Psoas muscle (tissue), 8 donors: ENCODE data around the gene KCNK2. TPM values are rescaled to one million over a fixed set of nuclear protein-coding genes. Genes with fewer than 3 reads are reported as not detected.

ENCODE experiments used
- ATAC-seq, 4 donors: fragments of 200-7000 bp; cut with Tn5 transposase; one replicate each; pipeline ENCODE4 v1.9.1; 2020; ENCODE audit warnings: moderate library complexity in 3 of 4, mild to moderate bottlenecking in 2 of 4
- DNase-seq, 2 donors: peaks; one replicate each; pipeline ENCODE4 v3.0.0-alpha.2; 2020
- H3K27ac ChIP-seq: fragments of 200-600 bp; one replicate; pipeline ENCODE4 v1.8.0; 2022
- H3K27me3 ChIP-seq, 3 donors: fragments of 200-600 bp in 1 of 3; one replicate each; pipeline versions ENCODE4 v1.6.1 to v1.8.0; 2013 to 2022; ENCODE audit warnings: low read length in 2 of 3, mild to moderate bottlenecking in 2 of 3, moderate library complexity in 1 of 3; ENCODE audit not compliant: insufficient read depth in 3 of 3
- H3K36me3 ChIP-seq, 2 donors: fragments of 200-600 bp in 1 of 2; one replicate each; pipeline versions ENCODE4 v1.6.1 to v1.8.0; 2013 to 2022; ENCODE audit warnings: low read depth in 1 of 2, mild to moderate bottlenecking in 1 of 2, moderate library complexity in 1 of 2; ENCODE audit not compliant: insufficient read depth in 1 of 2
- H3K4me1 ChIP-seq: fragments of 200-600 bp; one replicate; pipeline ENCODE4 v1.8.0; 2022
- H3K4me3 ChIP-seq: fragments of 200-600 bp; one replicate; pipeline ENCODE4 v1.8.0; 2022; ENCODE audit warnings: mild to moderate bottlenecking
- H3K9me3 ChIP-seq: fragments of 200-600 bp; one replicate; pipeline ENCODE4 v1.8.0; 2022
- CTCF ChIP-seq: fragments of 200-600 bp; IDR thresholded peaks from one replicate; pipeline ENCODE4 v1.8.0; 2022; ENCODE audit warnings: antibody characterized with exemption
- WGBS, 3 donors: extraction: QIAGEN DNeasy Blood & Tissue Kit; methylation state at CpG; one replicate each; pipeline versions ENCODE4 v1.1.6 to v1.1.7; 2013; 5-methylcytosine and 5-hydroxymethylcytosine counted together
- intact Hi-C, 2 donors: fragments of 100-400 bp; cut with DNase I; formaldehyde crosslinking; loops; one replicate each; pipeline versions ENCODE4 v1.11.0 to v1.14.2; 2022
- polyA plus RNA-seq, 3 donors: library from polyadenylated mRNA; stranded (reverse); fragments of 200-250 nt; gene quantifications; one replicate each; pipeline ENCODE4 v1.2.3, GENCODE V29; 2013
- total RNA-seq, 4 donors: library from RNA; stranded (reverse); fragmentation: NEBNext Ultra II Directional in 2 of 4; extraction: Animal tissue kit (Norgen Biotek cat#: 25700) in 2 of 4; gene quantifications; one replicate each; pipeline versions ENCODE4 v1.2.1 to v1.2.4, GENCODE V29; 2021 to 2023
- donor health status: healthy with polysubstance abuse.
- donor health status: DM: no; HTN: no; CAD: no; lungs with moderate emphysema.
- donor health status: Bipolar disorder and iron deficiency.
- donor health status: healthy.
- donor health status: DM: yes; HTN: yes; CAD: no.
- donor health status: DM: no; HTN: no; CAD: no.
- donor health status: DM: no; HTN: no; CAD: no.
- donor health status: DM: yes; HTN: yes; CAD: no.

KCNK2 gene
- total and polyA plus RNA-seq, 7 donors, result 0.03 to 2.1 (median 0.91) TPM

GRCh38 chr1:215071078-215071477 is 11.5 kb upstream of the KCNK2 start:
- intact Hi-C loops, result no loop called here
- H3K27me3 ChIP-seq, result no peaks in the 10 kb centered on the region
- ATAC-seq, result no peak
- H3K4me3 ChIP-seq, result no peak overlapping the region
- no peak overlapping the region for H3K27ac ChIP-seq
- WGBS, 3 donors, result 40 to 70% (median 61%) methylated on average over 1 of the region's 1 CpG
- H3K9me3 ChIP-seq, result no peaks in the 10 kb centered on the region
- no peak for DNase-seq
- no peaks in the 10 kb centered on the region for H3K4me1 ChIP-seq
- no peaks in the 10 kb centered on the region for H3K36me3 ChIP-seq
- no peak for TF ChIP-seq CTCF

- Histone ChIP-seq H3K36me3 (no peaks in the 10 kb centered on the region), H3K9me3 (no peaks in the 10 kb centered on the region), H3K4me1 (no peaks in the 10 kb centered on the region), H3K27me3 (peaks cover 0 to 3% (median 0%) of the 10 kb centered on the region in 3 donors), H3K4me3 (no peak overlapping the region), H3K27ac (no peak overlapping the region)
- WGBS, 3 donors, result 50 to 76% (median 59%) methylated on average over 1 of the region's 1 CpG
- intact Hi-C loops, result loop anchor here in 1 of 2 donors (5.0 kb wide), 1 partner anchor 419 kb away; no protein-coding TSS in a partner anchor
- peak; percentile 8 for TF ChIP-seq CTCF
- ATAC-seq (no peak), DNase-seq (no peak)
Observed at GRCh38 chr1:215076322-215076721, 6.2 kb upstream of the KCNK2 start.

GRCh38 chr1:215079456-215079855 is 3.1 kb upstream of the KCNK2 start:
- Histone ChIP-seq H3K27ac (no peak overlapping the region), H3K4me3 (no peak overlapping the region), H3K27me3 (peaks cover 3 to 24% (median 5%) of the 10 kb centered on the region in 3 donors), H3K4me1 (no peaks in the 10 kb centered on the region), H3K36me3 (no peaks in the 10 kb centered on the region), H3K9me3 (no peaks in the 10 kb centered on the region)
- TF ChIP-seq CTCF, result no peak
- DNase-seq (no peak), ATAC-seq (no peak)
- intact Hi-C loops, result loop anchor here in 1 of 2 donors (5.0 kb wide), 1 partner anchor 422 kb away; no protein-coding TSS in a partner anchor
- WGBS, 3 donors, result 35 to 67% (median 63%) methylated on average over 2 of the region's 2 CpGs

- intact Hi-C loops, result no loop called here
- no peak for TF ChIP-seq CTCF
- Histone ChIP-seq H3K27ac (no peak overlapping the region), H3K27me3 (peaks cover 5 to 35% (median 5%) of the 10 kb centered on the region in 3 donors), H3K4me3 (peak overlapping the region; percentile 58), H3K4me1 (no peaks in the 10 kb centered on the region), H3K36me3 (no peaks in the 10 kb centered on the region), H3K9me3 (no peaks in the 10 kb centered on the region)
- WGBS, 3 donors, result 2 to 4% (median 3%) methylated on average over 44 of the region's 44 CpGs
- DNase-seq (peak; percentile 12 to 46), ATAC-seq (peak in 2 of 4 donors; percentile 22 to 33)
Observed at GRCh38 chr1:215081661-215082531, 641 bp upstream of the KCNK2 start.
